Measurements from ENCODE around the gene IFT80.

DNA sequence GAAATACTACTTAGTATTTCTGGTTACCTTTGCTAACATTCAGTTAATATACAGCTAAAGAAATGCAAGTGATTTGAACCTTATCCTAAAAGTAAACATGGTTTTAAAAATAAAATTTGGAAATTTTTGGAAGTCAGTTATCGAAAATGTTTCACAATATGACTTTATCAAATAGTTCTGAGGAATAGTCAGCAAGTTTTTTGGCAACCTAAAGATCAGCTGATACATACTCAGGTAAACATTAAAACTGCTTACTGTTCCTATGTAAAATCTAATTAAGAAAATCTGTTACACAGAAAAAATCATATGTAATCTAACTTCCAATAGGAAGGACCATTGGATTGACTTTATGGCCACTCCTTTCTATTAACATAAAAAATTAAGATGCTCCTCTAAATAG lies 24.1 kb downstream of the IFT80 start:
- TF ChIP-seq, protein P1, sequence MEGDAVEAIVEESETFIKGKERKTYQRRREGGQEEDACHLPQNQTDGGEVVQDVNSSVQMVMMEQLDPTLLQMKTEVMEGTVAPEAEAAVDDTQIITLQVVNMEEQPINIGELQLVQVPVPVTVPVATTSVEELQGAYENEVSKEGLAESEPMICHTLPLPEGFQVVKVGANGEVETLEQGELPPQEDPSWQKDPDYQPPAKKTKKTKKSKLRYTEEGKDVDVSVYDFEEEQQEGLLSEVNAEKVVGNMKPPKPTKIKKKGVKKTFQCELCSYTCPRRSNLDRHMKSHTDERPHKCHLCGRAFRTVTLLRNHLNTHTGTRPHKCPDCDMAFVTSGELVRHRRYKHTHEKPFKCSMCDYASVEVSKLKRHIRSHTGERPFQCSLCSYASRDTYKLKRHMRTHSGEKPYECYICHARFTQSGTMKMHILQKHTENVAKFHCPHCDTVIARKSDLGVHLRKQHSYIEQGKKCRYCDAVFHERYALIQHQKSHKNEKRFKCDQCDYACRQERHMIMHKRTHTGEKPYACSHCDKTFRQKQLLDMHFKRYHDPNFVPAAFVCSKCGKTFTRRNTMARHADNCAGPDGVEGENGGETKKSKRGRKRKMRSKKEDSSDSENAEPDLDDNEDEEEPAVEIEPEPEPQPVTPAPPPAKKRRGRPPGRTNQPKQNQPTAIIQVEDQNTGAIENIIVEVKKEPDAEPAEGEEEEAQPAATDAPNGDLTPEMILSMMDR (IDR thresholded peaks at IDR 0.05; ENCODE audit: low read depth, low read length, poor library complexity, severe bottlenecking): no peak
- TF ChIP-seq EZH2phosphoT487 (IDR thresholded peaks at IDR 0.05; ENCODE audit: borderline replicate concordance, low read length): no peak
